Measurements from ENCODE around the gene SCD5.

DNA sequence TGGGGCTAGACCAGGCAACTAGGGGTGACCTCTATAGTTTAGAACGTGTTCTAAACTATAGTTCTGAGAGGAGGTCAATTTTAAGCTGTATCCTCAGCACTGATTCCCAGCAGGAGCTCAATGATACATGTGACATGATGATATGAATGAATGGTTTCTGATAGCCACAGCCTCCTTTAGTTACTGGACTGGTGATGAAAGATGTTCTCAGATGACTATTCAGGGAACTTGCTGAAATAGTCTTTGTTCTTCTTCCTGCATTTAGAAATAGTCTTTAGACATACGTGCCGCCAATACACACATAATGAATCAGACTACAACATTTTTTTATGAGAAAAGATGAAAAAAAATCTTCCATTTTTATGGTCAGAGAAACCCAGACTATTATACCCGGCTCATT is 120.5 kb downstream of the SCD5 start:
- TF ChIP-seq, protein P1, sequence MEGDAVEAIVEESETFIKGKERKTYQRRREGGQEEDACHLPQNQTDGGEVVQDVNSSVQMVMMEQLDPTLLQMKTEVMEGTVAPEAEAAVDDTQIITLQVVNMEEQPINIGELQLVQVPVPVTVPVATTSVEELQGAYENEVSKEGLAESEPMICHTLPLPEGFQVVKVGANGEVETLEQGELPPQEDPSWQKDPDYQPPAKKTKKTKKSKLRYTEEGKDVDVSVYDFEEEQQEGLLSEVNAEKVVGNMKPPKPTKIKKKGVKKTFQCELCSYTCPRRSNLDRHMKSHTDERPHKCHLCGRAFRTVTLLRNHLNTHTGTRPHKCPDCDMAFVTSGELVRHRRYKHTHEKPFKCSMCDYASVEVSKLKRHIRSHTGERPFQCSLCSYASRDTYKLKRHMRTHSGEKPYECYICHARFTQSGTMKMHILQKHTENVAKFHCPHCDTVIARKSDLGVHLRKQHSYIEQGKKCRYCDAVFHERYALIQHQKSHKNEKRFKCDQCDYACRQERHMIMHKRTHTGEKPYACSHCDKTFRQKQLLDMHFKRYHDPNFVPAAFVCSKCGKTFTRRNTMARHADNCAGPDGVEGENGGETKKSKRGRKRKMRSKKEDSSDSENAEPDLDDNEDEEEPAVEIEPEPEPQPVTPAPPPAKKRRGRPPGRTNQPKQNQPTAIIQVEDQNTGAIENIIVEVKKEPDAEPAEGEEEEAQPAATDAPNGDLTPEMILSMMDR (IDR thresholded peaks at IDR 0.05): no peak
- TF ChIP-seq POLR2A (IDR thresholded peaks at IDR 0.05): no peak
- no peak for TF ChIP-seq POLR2AphosphoS5 (IDR thresholded peaks at IDR 0.05)
- TF ChIP-seq EP300 (IDR thresholded peaks at IDR 0.05): no peak

Data from upper lobe of left lung (tissue), 4 donors.